Mammary epithelial cell (primary cell): ENCODE data around the gene AKNA.

Experiments used
- EZH2 ChIP-seq: IDR thresholded peaks from 2 replicates; pipeline ENCODE4 v1.6.1; 2012; ENCODE audit warnings: low read length, inconsistent platforms, borderline replicate concordance
- TF ChIP-seq, protein P1 (sequence below), 2 donors: IDR thresholded peaks in 1 of 2; conservative IDR thresholded peaks in 1 of 2; 2 replicates each; pipeline ENCODE4 v1.5.1; 2011 to 2012; ENCODE audit warnings: inconsistent platforms in 2 of 2, low read length in 2 of 2, mild to moderate bottlenecking in 2 of 2, control low read depth in 1 of 2, low read depth in 1 of 2; ENCODE audit not compliant: insufficient read depth in 1 of 2; ENCODE audit errors: extremely low read depth in 1 of 2

DNA sequence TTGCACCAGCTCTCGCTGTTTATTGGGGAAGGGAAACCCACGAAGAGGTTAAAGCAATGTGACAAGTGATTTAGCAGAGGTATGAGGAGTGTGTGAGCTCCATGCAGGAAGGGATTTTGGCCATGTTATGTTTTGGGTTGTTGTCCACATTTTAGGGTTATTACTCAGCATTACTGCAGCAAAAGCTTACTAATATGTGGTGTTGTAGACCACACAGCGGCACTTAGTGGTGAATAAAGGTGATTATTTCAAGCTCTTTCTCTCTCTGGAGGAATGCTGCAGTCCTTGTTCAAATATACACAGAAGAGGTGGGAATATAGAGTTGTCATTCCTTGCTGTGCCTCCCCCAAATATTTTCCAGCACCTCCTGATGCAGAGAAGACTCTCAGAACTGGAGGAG, 29.7 kb upstream of the AKNA start:
- TF ChIP-seq, protein P1, sequence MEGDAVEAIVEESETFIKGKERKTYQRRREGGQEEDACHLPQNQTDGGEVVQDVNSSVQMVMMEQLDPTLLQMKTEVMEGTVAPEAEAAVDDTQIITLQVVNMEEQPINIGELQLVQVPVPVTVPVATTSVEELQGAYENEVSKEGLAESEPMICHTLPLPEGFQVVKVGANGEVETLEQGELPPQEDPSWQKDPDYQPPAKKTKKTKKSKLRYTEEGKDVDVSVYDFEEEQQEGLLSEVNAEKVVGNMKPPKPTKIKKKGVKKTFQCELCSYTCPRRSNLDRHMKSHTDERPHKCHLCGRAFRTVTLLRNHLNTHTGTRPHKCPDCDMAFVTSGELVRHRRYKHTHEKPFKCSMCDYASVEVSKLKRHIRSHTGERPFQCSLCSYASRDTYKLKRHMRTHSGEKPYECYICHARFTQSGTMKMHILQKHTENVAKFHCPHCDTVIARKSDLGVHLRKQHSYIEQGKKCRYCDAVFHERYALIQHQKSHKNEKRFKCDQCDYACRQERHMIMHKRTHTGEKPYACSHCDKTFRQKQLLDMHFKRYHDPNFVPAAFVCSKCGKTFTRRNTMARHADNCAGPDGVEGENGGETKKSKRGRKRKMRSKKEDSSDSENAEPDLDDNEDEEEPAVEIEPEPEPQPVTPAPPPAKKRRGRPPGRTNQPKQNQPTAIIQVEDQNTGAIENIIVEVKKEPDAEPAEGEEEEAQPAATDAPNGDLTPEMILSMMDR (conservative IDR thresholded peaks at IDR 0.05 in 1 of 2, IDR thresholded peaks at IDR 0.05 in 1 of 2; ENCODE audit: extremely low read depth in 1 of 2, insufficient read depth in 1 of 2, low read depth in 1 of 2, low read length in 2 of 2) = no peak
- no peak for TF ChIP-seq EZH2
